Activated CD4-positive, alpha-beta memory T cell treated with anti-CD3 and anti-CD28 coated beads, Interleukin-2, amount 10 ng/mL, durations not matched to agents 7 days and 5 days (primary cell): Measurements from ENCODE around the gene PRKN. TPM values are rescaled to one million over a fixed set of nuclear protein-coding genes. Genes with fewer than 3 reads are reported as not detected.

ENCODE experiments used
- CTCF ChIA-PET: fragments of 350-600 bp; sonication (Branson Sonifier 250); formaldehyde crosslinking; loops from one replicate; lab custom pipeline; 2021; ENCODE audit warnings: antibody characterized with exemption, inconsistent platforms; lab: Charles Lee
- POLR2A ChIA-PET: fragments of 350-600 bp; sonication (Branson Sonifier 250); formaldehyde crosslinking; loops from one replicate; lab custom pipeline; 2021; ENCODE audit warnings: antibody characterized with exemption; lab: Charles Lee
- DNase-seq: peaks from one replicate; pipeline ENCODE4 v3.0.0-alpha.2; 2020
- H3K27ac Mint-ChIP-seq: one replicate; pipeline ENCODE4 v1.8.0; 2021; ENCODE audit warnings: mild to moderate bottlenecking, mixed read lengths
- H3K27me3 Mint-ChIP-seq: one replicate; pipeline ENCODE4 v1.8.0; 2021; ENCODE audit warnings: mixed read lengths
- H3K36me3 Mint-ChIP-seq: one replicate; pipeline ENCODE4 v1.8.0; 2021; ENCODE audit warnings: low read depth, mixed read lengths
- H3K4me1 Mint-ChIP-seq: one replicate; pipeline ENCODE4 v1.8.0; 2021; ENCODE audit warnings: mixed read lengths
- H3K4me3 Mint-ChIP-seq: one replicate; pipeline ENCODE4 v1.8.0; 2021; ENCODE audit warnings: mild to moderate bottlenecking, mixed read lengths
- H3K9me3 Mint-ChIP-seq: one replicate; pipeline ENCODE4 v1.8.0; 2021; ENCODE audit warnings: mixed read lengths
- total RNA-seq, 2 experiments: library from RNA; stranded (reverse); gene quantifications; one replicate each; pipeline ENCODE4 v1.2.3, GENCODE V29; 2021

The PRKN gene
- total RNA-seq, 2 experiments from 2014 or later: 0.13 to 0.43 TPM

- Mint-ChIP-seq H3K27me3 (no peaks in the 10 kb centered on the region), H3K36me3 (no peaks in the 10 kb centered on the region), H3K27ac (no peak overlapping the region), H3K9me3 (peaks cover 6% of the 10 kb centered on the region), H3K4me1 (no peaks in the 10 kb centered on the region), H3K4me3 (no peak overlapping the region)
- ChIA-PET CTCF (no interaction called here), POLR2A (no interaction called here)
- DNase-seq: no peak
These were observed 710.0 kb downstream of the PRKN start for GRCh38 chr6:162017536-162017935.

GRCh38 chr6:162014069-162014811 is 713.3 kb downstream of the PRKN start:
- Mint-ChIP-seq H3K36me3 (no peaks in the 10 kb centered on the region), H3K4me1 (no peaks in the 10 kb centered on the region), H3K4me3 (no peak overlapping the region), H3K27ac (no peak overlapping the region), H3K9me3 (peaks cover 6% of the 10 kb centered on the region), H3K27me3 (no peaks in the 10 kb centered on the region)
- POLR2A ChIA-PET: no interaction called here
- no peak for DNase-seq
- CTCF ChIA-PET: no interaction called here

DNA sequence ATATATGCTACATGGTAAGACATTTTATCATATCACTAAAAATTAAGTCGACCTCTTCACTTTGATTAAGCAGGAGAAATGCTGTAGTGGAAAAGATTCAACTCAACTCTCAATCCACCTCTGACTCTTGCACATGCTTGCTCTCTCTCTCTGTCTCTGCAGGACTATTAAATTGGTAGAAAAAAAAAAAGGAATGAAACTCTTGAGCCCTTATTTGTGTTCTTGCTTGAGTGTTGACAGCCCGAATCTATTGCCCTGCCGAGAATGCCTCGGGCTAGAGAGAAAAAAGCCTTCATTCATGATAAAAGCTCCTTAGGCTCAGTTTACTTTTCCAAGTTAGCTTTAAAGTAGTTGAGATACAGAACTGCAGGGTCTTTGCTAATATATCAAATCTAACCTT is 722.2 kb downstream of the PRKN start:
- no peak overlapping the region for H3K27ac Mint-ChIP-seq
- ChIA-PET POLR2A (no interaction called here), CTCF (no interaction called here)
- H3K36me3 Mint-ChIP-seq: no peaks in the 10 kb centered on the region
- no peaks in the 10 kb centered on the region for H3K27me3 Mint-ChIP-seq
- H3K4me3 Mint-ChIP-seq: no peak overlapping the region
- no peaks in the 10 kb centered on the region for H3K4me1 Mint-ChIP-seq
- DNase-seq: no peak
- H3K9me3 Mint-ChIP-seq: peaks cover 7% of the 10 kb centered on the region

DNA sequence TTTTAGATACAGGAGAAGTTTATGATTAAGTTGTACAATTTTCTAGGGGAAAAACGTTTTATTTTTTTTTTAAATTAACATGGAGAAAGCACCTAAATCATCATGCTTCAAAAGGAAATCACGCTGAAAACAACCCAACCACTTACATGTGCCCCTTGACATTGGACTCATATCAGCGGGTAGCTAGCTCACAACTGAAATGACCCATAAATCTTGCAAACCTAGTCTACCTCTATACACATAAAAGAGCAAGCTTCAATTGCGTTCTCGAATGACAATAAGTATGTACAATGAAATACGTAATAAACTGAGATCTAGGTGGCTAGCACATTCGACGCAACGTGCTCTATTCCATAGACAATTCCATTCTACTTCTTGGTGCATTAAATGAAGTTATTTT is 730.8 kb downstream of the PRKN start:
- Mint-ChIP-seq H3K9me3 (peaks cover 3% of the 10 kb centered on the region), H3K27me3 (no peaks in the 10 kb centered on the region), H3K36me3 (no peaks in the 10 kb centered on the region), H3K27ac (no peak overlapping the region), H3K4me1 (no peaks in the 10 kb centered on the region), H3K4me3 (no peak overlapping the region)
- DNase-seq: no peak
- CTCF ChIA-PET: no interaction called here
- POLR2A ChIA-PET: no interaction called here

- peaks cover 9% of the 10 kb centered on the region for H3K9me3 Mint-ChIP-seq
- H3K27ac Mint-ChIP-seq: no peak overlapping the region
- H3K4me3 Mint-ChIP-seq: no peak overlapping the region
- no peaks in the 10 kb centered on the region for H3K27me3 Mint-ChIP-seq
- no peaks in the 10 kb centered on the region for H3K4me1 Mint-ChIP-seq
- CTCF ChIA-PET: no interaction called here
- POLR2A ChIA-PET: no interaction called here
- no peaks in the 10 kb centered on the region for H3K36me3 Mint-ChIP-seq
- no peak for DNase-seq
These were observed 741.6 kb downstream of the PRKN start for GRCh38 chr6:161985876-161986423.

- Mint-ChIP-seq H3K27me3 (no peaks in the 10 kb centered on the region), H3K9me3 (peaks cover 7% of the 10 kb centered on the region), H3K4me3 (no peak overlapping the region), H3K4me1 (no peaks in the 10 kb centered on the region), H3K36me3 (no peaks in the 10 kb centered on the region), H3K27ac (no peak overlapping the region)
- POLR2A ChIA-PET: no interaction called here
- DNase-seq: no peak
- CTCF ChIA-PET: no interaction called here
These were observed 742.9 kb downstream of the PRKN start for GRCh38 chr6:161984713-161985112.

DNA sequence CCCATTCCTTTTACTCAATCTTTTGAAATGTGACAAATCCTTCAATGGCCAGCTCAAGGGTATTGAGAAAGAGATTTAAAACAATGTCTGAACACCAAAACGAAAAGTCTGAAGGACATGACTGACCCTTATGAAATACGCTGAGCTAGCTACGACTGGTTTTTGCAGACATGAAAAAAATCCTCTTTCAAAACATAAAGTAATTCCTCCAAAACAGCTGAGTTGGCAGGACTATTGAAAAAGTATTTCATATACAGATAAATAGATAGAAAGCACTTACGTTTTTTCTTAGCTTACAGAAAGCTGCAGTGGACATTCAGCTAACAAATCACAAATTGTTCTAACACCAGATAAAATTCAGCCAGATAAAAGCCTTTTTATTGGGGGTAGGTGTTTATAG is 751.0 kb downstream of the PRKN start:
- Mint-ChIP-seq H3K4me3 (no peak overlapping the region), H3K27me3 (no peaks in the 10 kb centered on the region), H3K9me3 (peaks cover 8% of the 10 kb centered on the region), H3K36me3 (no peaks in the 10 kb centered on the region), H3K27ac (no peak overlapping the region), H3K4me1 (no peaks in the 10 kb centered on the region)
- ChIA-PET POLR2A (no interaction called here), CTCF (no interaction called here)
- DNase-seq: no peak

GRCh38 chr6:161973064-161973463 is 754.5 kb downstream of the PRKN start:
- Mint-ChIP-seq H3K27me3 (no peaks in the 10 kb centered on the region), H3K27ac (no peak overlapping the region), H3K36me3 (no peaks in the 10 kb centered on the region), H3K4me3 (no peak overlapping the region), H3K9me3 (peaks cover 2% of the 10 kb centered on the region), H3K4me1 (no peaks in the 10 kb centered on the region)
- CTCF ChIA-PET: no interaction called here
- DNase-seq: no peak
- POLR2A ChIA-PET: no interaction called here

DNA sequence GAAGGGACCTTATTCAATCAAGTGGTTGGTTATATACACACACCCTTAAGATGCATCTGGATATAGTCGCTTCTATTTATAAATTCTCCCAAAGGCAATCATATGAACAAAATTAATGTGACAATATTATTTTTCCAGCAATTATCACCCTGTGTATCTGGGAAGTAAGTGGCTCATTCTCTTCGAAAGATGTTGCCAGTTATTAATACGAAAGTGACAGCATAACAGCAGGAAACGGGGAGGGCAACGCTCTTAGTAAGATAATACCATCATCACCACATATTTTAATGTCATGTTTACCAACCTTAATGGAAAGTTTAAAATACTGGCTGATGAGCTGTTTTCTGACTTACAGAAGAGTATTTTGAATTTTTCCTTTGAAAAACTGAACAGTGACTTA is 756.5 kb downstream of the PRKN start:
- ChIA-PET CTCF (no interaction called here), POLR2A (no interaction called here)
- Mint-ChIP-seq H3K4me1 (no peaks in the 10 kb centered on the region), H3K36me3 (no peaks in the 10 kb centered on the region), H3K27me3 (no peaks in the 10 kb centered on the region), H3K9me3 (peaks cover 4% of the 10 kb centered on the region), H3K4me3 (no peak overlapping the region), H3K27ac (no peak overlapping the region)
- DNase-seq: no peak

GRCh38 chr6:161963634-161964234 is 763.8 kb downstream of the PRKN start:
- ChIA-PET CTCF (no interaction called here), POLR2A (no interaction called here)
- H3K4me3 Mint-ChIP-seq: no peak overlapping the region
- no peak overlapping the region for H3K27ac Mint-ChIP-seq
- H3K36me3 Mint-ChIP-seq: no peaks in the 10 kb centered on the region
- no peaks in the 10 kb centered on the region for H3K4me1 Mint-ChIP-seq
- no peaks in the 10 kb centered on the region for H3K27me3 Mint-ChIP-seq
- DNase-seq: no peak
- peaks cover 3% of the 10 kb centered on the region for H3K9me3 Mint-ChIP-seq

- Mint-ChIP-seq H3K4me1 (no peaks in the 10 kb centered on the region), H3K4me3 (no peak overlapping the region), H3K9me3 (peaks cover 3% of the 10 kb centered on the region), H3K27ac (no peak overlapping the region), H3K36me3 (no peaks in the 10 kb centered on the region), H3K27me3 (no peaks in the 10 kb centered on the region)
- ChIA-PET POLR2A (no interaction called here), CTCF (no interaction called here)
- no peak for DNase-seq
These were observed 764.4 kb downstream of the PRKN start for GRCh38 chr6:161963181-161963580.

- Mint-ChIP-seq H3K36me3 (no peaks in the 10 kb centered on the region), H3K27ac (no peak overlapping the region), H3K4me1 (no peaks in the 10 kb centered on the region), H3K4me3 (no peak overlapping the region), H3K27me3 (no peaks in the 10 kb centered on the region), H3K9me3 (no peaks in the 10 kb centered on the region)
- DNase-seq: no peak
- ChIA-PET CTCF (interaction anchor here (0.7 kb wide), 1 partner anchor 1585 kb away, joined by 3 read pairs; no protein-coding TSS in a partner anchor), POLR2A (no interaction called here)
These were observed 765.8 kb downstream of the PRKN start for GRCh38 chr6:161961796-161962195.

GRCh38 chr6:161961046-161961445 is 766.5 kb downstream of the PRKN start:
- Mint-ChIP-seq H3K27me3 (no peaks in the 10 kb centered on the region), H3K27ac (no peak overlapping the region), H3K36me3 (no peaks in the 10 kb centered on the region), H3K9me3 (no peaks in the 10 kb centered on the region), H3K4me1 (no peaks in the 10 kb centered on the region), H3K4me3 (no peak overlapping the region)
- no peak for DNase-seq
- ChIA-PET CTCF (no interaction called here), POLR2A (no interaction called here)

DNA sequence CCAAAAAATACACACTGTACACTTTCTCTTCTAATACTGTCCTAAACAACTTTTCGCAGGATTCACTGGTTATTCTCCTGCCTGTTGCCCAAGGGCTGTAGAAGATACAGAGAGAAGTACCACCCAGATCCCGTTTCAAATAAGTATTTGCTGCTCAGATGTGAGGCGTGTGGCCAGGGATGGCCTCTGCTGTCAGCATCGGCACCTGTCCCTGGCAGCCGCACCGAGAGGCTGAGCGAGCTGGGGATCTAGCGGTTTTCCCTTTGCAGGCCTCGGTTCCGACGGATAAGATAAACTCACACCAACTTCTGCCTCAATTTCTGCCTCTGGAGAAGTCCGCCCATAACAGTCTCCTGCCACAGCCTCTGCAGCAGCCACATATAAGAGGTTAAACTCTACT is 768.5 kb downstream of the PRKN start:
- no peak overlapping the region for H3K4me3 Mint-ChIP-seq
- H3K36me3 Mint-ChIP-seq: no peaks in the 10 kb centered on the region
- DNase-seq: no peak
- no peaks in the 10 kb centered on the region for H3K27me3 Mint-ChIP-seq
- no peak overlapping the region for H3K27ac Mint-ChIP-seq
- no peaks in the 10 kb centered on the region for H3K9me3 Mint-ChIP-seq
- ChIA-PET CTCF (no interaction called here), POLR2A (no interaction called here)
- H3K4me1 Mint-ChIP-seq: no peaks in the 10 kb centered on the region
